GM19452 (cell line): ENCODE measurements around the gene KRAS.
"Not testable (repeated sequence)": the region's sequence is repeated elsewhere in the genome, so short reads cannot be mapped to it uniquely, and the experiment has no call there.

Experiments used
- ATAC-seq: cut with Tn5 transposase; IDR thresholded peaks from one replicate; pipeline ENCODE4 v1.9.1; 2021; ENCODE audit not compliant: unreplicated experiment

KRAS gene

GRCh38 chr12:25250744-25251730 is at the start of gene KRAS:
KRAS (minus strand) TSS chr12:25250929.
- peak; percentile 80 for ATAC-seq

GRCh38 chr12:25296381-25296780 is 45.7 kb upstream of the KRAS start:
- no peak for ATAC-seq

- no peak for ATAC-seq
Measured at GRCh38 chr12:25295361-25295760, 44.6 kb upstream of the KRAS start.

- no peak for ATAC-seq
Measured at GRCh38 chr12:25293653-25294052, 42.9 kb upstream of the KRAS start.

GRCh38 chr12:25292810-25293221 is 42.1 kb upstream of the KRAS start:
- ATAC-seq: not testable (repeated sequence)

- ATAC-seq: no peak
Measured at GRCh38 chr12:25287610-25288009, 36.9 kb upstream of the KRAS start.

- ATAC-seq: no peak
Measured at GRCh38 chr12:25286837-25287236, 36.1 kb upstream of the KRAS start.

GRCh38 chr12:25284024-25284423 is 33.3 kb upstream of the KRAS start:
- ATAC-seq: no peak

GRCh38 chr12:25283006-25283405 is 32.3 kb upstream of the KRAS start:
- no peak for ATAC-seq

GRCh38 chr12:25280082-25280481 is 29.4 kb upstream of the KRAS start:
- no peak for ATAC-seq

GRCh38 chr12:25278269-25278668 is 27.5 kb upstream of the KRAS start:
- no peak for ATAC-seq

GRCh38 chr12:25276199-25276937 is 25.6 kb upstream of the KRAS start:
- ATAC-seq: no peak

- ATAC-seq: no peak
Measured at GRCh38 chr12:25271486-25272098, 20.9 kb upstream of the KRAS start.

- peak; percentile 77 for ATAC-seq
Measured at GRCh38 chr12:25269701-25270100, 19.0 kb upstream of the KRAS start.

GRCh38 chr12:25266497-25266896 is 15.8 kb upstream of the KRAS start:
- ATAC-seq: no peak

GRCh38 chr12:25264862-25265261 is 14.1 kb upstream of the KRAS start:
- ATAC-seq: no peak

GRCh38 chr12:25264114-25264513 is 13.4 kb upstream of the KRAS start:
- no peak for ATAC-seq

- ATAC-seq: no peak
Measured at GRCh38 chr12:25263594-25263993, 12.9 kb upstream of the KRAS start.

- ATAC-seq: no peak
Measured at GRCh38 chr12:25262389-25263074, 11.8 kb upstream of the KRAS start.

GRCh38 chr12:25257590-25258324 is 7.0 kb upstream of the KRAS start:
- ATAC-seq: no peak
